ENCODE results near the gene DDX1. TPM values are rescaled to one million over a fixed set of nuclear protein-coding genes. Genes with fewer than 3 reads are reported as not detected.

The DDX1 gene
- total and polyA plus RNA-seq, 2 experiments from 2014 or later: 99.9 to 102 TPM

DNA sequence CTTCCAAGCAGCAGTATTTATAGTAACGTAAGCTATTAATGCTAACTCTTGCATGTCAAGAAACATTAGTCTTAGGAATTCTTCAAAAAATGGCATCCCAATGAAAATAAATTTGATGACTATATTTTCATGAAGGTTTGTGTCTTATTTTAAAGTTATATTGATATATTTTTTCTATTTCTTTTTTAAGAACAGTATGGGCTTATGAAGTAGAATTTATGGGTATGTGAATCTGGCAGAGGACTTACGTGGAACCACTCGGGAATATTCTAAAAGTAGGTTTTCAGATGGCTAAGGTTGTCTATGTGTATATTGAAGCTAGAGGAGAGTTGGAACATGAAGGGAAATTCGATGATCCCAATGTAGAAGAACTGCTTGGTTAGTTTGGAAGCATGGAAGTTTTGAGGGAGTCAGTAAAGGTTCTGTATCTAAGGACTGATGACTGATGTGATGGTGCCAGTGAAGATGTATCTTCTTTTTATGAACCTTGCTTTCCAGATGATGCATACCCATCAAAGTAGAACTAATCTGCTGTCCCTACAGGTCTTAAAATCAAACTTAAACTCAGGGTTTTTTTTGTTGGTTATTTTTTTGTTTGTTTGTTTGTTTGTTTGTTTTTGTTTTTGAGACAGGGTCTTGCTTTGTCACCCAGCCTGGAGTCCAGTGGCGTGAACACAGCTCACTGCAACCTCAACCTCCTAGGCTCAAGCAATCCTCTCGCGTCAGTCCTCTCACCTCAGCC lies 39.5 kb downstream of the DDX1 start:
- no peaks in the 10 kb centered on the region for H3K9me3 Mint-ChIP-seq
- peaks cover 78% of the 10 kb centered on the region for H3K36me3 Mint-ChIP-seq (ENCODE audit: low read depth)
- no peak for TF ChIP-seq ZNF331 (CRISPR knock-in tag; IDR thresholded peaks at IDR 0.05; ENCODE audit: low read depth)
- TF ChIP-seq, protein P1, sequence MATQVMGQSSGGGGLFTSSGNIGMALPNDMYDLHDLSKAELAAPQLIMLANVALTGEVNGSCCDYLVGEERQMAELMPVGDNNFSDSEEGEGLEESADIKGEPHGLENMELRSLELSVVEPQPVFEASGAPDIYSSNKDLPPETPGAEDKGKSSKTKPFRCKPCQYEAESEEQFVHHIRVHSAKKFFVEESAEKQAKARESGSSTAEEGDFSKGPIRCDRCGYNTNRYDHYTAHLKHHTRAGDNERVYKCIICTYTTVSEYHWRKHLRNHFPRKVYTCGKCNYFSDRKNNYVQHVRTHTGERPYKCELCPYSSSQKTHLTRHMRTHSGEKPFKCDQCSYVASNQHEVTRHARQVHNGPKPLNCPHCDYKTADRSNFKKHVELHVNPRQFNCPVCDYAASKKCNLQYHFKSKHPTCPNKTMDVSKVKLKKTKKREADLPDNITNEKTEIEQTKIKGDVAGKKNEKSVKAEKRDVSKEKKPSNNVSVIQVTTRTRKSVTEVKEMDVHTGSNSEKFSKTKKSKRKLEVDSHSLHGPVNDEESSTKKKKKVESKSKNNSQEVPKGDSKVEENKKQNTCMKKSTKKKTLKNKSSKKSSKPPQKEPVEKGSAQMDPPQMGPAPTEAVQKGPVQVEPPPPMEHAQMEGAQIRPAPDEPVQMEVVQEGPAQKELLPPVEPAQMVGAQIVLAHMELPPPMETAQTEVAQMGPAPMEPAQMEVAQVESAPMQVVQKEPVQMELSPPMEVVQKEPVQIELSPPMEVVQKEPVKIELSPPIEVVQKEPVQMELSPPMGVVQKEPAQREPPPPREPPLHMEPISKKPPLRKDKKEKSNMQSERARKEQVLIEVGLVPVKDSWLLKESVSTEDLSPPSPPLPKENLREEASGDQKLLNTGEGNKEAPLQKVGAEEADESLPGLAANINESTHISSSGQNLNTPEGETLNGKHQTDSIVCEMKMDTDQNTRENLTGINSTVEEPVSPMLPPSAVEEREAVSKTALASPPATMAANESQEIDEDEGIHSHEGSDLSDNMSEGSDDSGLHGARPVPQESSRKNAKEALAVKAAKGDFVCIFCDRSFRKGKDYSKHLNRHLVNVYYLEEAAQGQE (IDR thresholded peaks at IDR 0.05; ENCODE audit: unreplicated experiment): no peak
- TF ChIP-seq, protein P2, sequence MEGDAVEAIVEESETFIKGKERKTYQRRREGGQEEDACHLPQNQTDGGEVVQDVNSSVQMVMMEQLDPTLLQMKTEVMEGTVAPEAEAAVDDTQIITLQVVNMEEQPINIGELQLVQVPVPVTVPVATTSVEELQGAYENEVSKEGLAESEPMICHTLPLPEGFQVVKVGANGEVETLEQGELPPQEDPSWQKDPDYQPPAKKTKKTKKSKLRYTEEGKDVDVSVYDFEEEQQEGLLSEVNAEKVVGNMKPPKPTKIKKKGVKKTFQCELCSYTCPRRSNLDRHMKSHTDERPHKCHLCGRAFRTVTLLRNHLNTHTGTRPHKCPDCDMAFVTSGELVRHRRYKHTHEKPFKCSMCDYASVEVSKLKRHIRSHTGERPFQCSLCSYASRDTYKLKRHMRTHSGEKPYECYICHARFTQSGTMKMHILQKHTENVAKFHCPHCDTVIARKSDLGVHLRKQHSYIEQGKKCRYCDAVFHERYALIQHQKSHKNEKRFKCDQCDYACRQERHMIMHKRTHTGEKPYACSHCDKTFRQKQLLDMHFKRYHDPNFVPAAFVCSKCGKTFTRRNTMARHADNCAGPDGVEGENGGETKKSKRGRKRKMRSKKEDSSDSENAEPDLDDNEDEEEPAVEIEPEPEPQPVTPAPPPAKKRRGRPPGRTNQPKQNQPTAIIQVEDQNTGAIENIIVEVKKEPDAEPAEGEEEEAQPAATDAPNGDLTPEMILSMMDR (conservative IDR thresholded peaks at IDR 0.05; ENCODE audit: low read depth in 2 of 2): no peak
- no peaks in the 10 kb centered on the region for H3K9me2 ChIP-seq (ENCODE audit: insufficient read depth)
- no peak overlapping the region for H3K4me3 Mint-ChIP-seq
- H3K36me3 ChIP-seq (ENCODE audit: insufficient read depth): peaks cover 56% of the 10 kb centered on the region
- no peaks in the 10 kb centered on the region for H3K27me3 ChIP-seq (ENCODE audit: insufficient read depth)
- ATAC-seq: no peak
- H3K4me3 ChIP-seq: no peak overlapping the region
- H3K27ac ChIP-seq (ENCODE audit: low read depth): no peak overlapping the region
- peaks cover 5% of the 10 kb centered on the region for H3K4me1 Mint-ChIP-seq
- no peak overlapping the region for H2AFZ ChIP-seq
- no peaks in the 10 kb centered on the region for H4K20me1 ChIP-seq (replicated peaks; ENCODE audit: insufficient read depth)
- H3K4me2 ChIP-seq: no peak overlapping the region
- DNase-seq (ENCODE audit: low spot score): no peak
- no peaks in the 10 kb centered on the region for H3K79me2 ChIP-seq (replicated peaks; ENCODE audit: insufficient read depth)
- H3K27me3 Mint-ChIP-seq (ENCODE audit: insufficient read depth, low read depth, poor library complexity): peaks cover 3% of the 10 kb centered on the region
- H3K4me1 ChIP-seq (ENCODE audit: insufficient read depth): no peaks in the 10 kb centered on the region
- no peaks in the 10 kb centered on the region for H3F3A ChIP-seq (replicated peaks; ENCODE audit: low read depth)
- H3K27ac Mint-ChIP-seq: no peak overlapping the region

DNA sequence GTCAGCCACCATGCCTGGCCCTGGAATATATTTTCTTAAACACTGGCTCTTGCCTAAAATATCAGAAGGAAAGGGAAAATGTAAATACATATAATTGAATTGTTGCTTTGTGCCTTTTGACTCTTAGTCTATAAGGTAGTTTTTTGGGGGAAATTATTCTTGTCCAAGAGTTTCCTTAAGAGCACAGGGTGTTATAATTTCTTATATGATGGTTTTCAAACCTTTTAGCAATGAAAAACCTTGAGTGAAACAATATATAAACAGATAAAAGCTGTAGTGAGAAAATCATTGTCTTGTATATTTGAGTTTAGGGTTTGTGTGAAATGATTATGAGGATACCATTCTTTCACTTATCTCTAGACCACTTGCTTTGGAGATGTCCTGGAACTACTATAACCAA lies 40.2 kb downstream of the DDX1 start:
- no peak for ATAC-seq
- no peak overlapping the region for H3K27ac Mint-ChIP-seq
- Histone ChIP-seq H4K20me1 (replicated peaks; ENCODE audit: insufficient read depth) (no peaks in the 10 kb centered on the region), H3K79me2 (replicated peaks; ENCODE audit: insufficient read depth) (no peaks in the 10 kb centered on the region), H2AFZ (no peak overlapping the region), H3K4me2 (no peak overlapping the region), H3K36me3 (ENCODE audit: insufficient read depth) (peaks cover 56% of the 10 kb centered on the region), H3K4me3 (no peak overlapping the region), H3K27me3 (ENCODE audit: insufficient read depth) (no peaks in the 10 kb centered on the region), H3K9me2 (ENCODE audit: insufficient read depth) (no peaks in the 10 kb centered on the region), H3F3A (replicated peaks; ENCODE audit: low read depth) (no peaks in the 10 kb centered on the region), H3K4me1 (ENCODE audit: insufficient read depth) (no peaks in the 10 kb centered on the region), H3K27ac (ENCODE audit: low read depth) (no peak overlapping the region)
- no peaks in the 10 kb centered on the region for H3K9me3 Mint-ChIP-seq
- no peak overlapping the region for H3K4me3 Mint-ChIP-seq
- H3K4me1 Mint-ChIP-seq: peaks cover 5% of the 10 kb centered on the region
- DNase-seq (ENCODE audit: low spot score): no peak
- H3K27me3 Mint-ChIP-seq (ENCODE audit: insufficient read depth, low read depth, poor library complexity): peaks cover 3% of the 10 kb centered on the region
- H3K36me3 Mint-ChIP-seq (ENCODE audit: low read depth): peaks cover 72% of the 10 kb centered on the region
- TF ChIP-seq, protein P1 (IDR thresholded peaks at IDR 0.05; ENCODE audit: unreplicated experiment): no peak
- no peak for TF ChIP-seq JUNB (IDR thresholded peaks at IDR 0.05; ENCODE audit: unreplicated experiment)
- no peak for TF ChIP-seq ZNF331 (CRISPR knock-in tag; IDR thresholded peaks at IDR 0.05; ENCODE audit: low read depth)
- no peak for TF ChIP-seq POLR2AphosphoS5 (IDR thresholded peaks at IDR 0.05; ENCODE audit: low read depth)
- TF ChIP-seq ZNF114 (CRISPR knock-in tag; IDR thresholded peaks at IDR 0.05): no peak
- TF ChIP-seq, protein P2 (conservative IDR thresholded peaks at IDR 0.05; ENCODE audit: low read depth in 2 of 2): no peak
- no peak for TF ChIP-seq CREB1 (CRISPR knock-in tag; IDR thresholded peaks at IDR 0.05; ENCODE audit: low read depth)
- TF ChIP-seq, protein P3, sequence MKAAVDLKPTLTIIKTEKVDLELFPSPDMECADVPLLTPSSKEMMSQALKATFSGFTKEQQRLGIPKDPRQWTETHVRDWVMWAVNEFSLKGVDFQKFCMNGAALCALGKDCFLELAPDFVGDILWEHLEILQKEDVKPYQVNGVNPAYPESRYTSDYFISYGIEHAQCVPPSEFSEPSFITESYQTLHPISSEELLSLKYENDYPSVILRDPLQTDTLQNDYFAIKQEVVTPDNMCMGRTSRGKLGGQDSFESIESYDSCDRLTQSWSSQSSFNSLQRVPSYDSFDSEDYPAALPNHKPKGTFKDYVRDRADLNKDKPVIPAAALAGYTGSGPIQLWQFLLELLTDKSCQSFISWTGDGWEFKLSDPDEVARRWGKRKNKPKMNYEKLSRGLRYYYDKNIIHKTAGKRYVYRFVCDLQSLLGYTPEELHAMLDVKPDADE (IDR thresholded peaks at IDR 0.05): no peak
- no peak for TF ChIP-seq EZH2phosphoT487 (IDR thresholded peaks at IDR 0.05; ENCODE audit: unreplicated experiment)

All from GM23338 (cell line).